Body of pancreas (tissue), 4 donors: ENCODE results near the gene CREB5. TPM values are rescaled to one million over a fixed set of nuclear protein-coding genes. Genes with fewer than 3 reads are reported as not detected.

Experiments
- ATAC-seq: fragments of 150-250 bp; one replicate; pipeline ENCODE4 v1.9.1; 2016
- DNase-seq, 4 donors: peaks; one replicate each; pipeline ENCODE4 v3.0.0-alpha.2; 2019
- H3K27ac ChIP-seq, 4 donors: fragments of 200-600 bp; sonication (generic); 1 replicate in 3 of 4; 2 replicates in 1 of 4; pipeline versions ENCODE4 v1.5.1 to v1.6.1; 2016 to 2019; ENCODE audit warnings: mild to moderate bottlenecking in 1 of 4, mixed read lengths in 1 of 4, moderate library complexity in 1 of 4
- H3K27me3 ChIP-seq, 2 donors: fragments of 200-600 bp; sonication (generic); one replicate each; pipeline ENCODE4 v1.6.0; 2016; ENCODE audit warnings: mild to moderate bottlenecking in 1 of 2
- H3K36me3 ChIP-seq, 2 donors: fragments of 200-600 bp; sonication (generic); replicated peaks in 1 of 2; 2 replicates each; pipeline ENCODE4 v1.5.1; 2016; ENCODE audit warnings: low read depth in 2 of 2; ENCODE audit not compliant: insufficient read depth in 1 of 2
- H3K4me1 ChIP-seq: fragments of 200-600 bp; sonication (generic); one replicate; pipeline ENCODE4 v1.6.0; 2016
- H3K4me3 ChIP-seq, 2 donors: fragments of 200-600 bp; sonication (generic); 1 replicate in 1 of 2; 2 replicates in 1 of 2; pipeline ENCODE4 v1.5.1; 2016 to 2019
- H3K9me3 ChIP-seq, 3 donors: fragments of 200-600 bp; sonication (generic); 1 replicate in 2 of 3; 2 replicates in 1 of 3; pipeline ENCODE4 v1.5.1; 2016
- POLR2A ChIP-seq, 3 donors: fragments of 450-650 bp; IDR thresholded peaks; one replicate each; pipeline ENCODE4 v1.6.1; 2016; ENCODE audit warnings: antibody characterized with exemption in 3 of 3, mild to moderate bottlenecking in 2 of 3
- WGBS, 2 donors: methylation state at CpG; one replicate each; pipeline ENCODE4 v1.1.5; 2017; 5-methylcytosine and 5-hydroxymethylcytosine counted together
- intact Hi-C: fragments of 100-400 bp; cut with DNase I; formaldehyde crosslinking; loops from one replicate; pipeline ENCODE4 v1.15.1; 2023
- total RNA-seq, 2 donors: library from RNA; depleted of rRNA; stranded (reverse); fragments of >200 nt; gene quantifications; one replicate each; pipeline ENCODE4 v1.1.0, GENCODE V29; 2016
- TF ChIP-seq, protein P1 (sequence below), 7 experiments: fragments of 450-650 bp in 4 of 7; fragments of 200-600 bp in 3 of 7; sonication (generic) in 3 of 7; IDR thresholded peaks; one replicate each; pipeline ENCODE4 v1.5.1; 2016 to 2019; ENCODE audit warnings: antibody characterized with exemption in 7 of 7

CREB5 gene
- total RNA-seq, 2 donors from 2014 or later, result 10.4 to 25.7 TPM

- DNase-seq, result no peak
- Histone ChIP-seq H3K27me3 (no peaks in the 10 kb centered on the region), H3K4me3 (no peak overlapping the region), H3K27ac (no peak overlapping the region), H3K9me3 (no peaks in the 10 kb centered on the region), H3K4me1 (no peaks in the 10 kb centered on the region), H3K36me3 (no peaks in the 10 kb centered on the region)
- no peak for ATAC-seq
- TF ChIP-seq POLR2A (IDR thresholded peaks at IDR 0.05), result no peak
- TF ChIP-seq, protein P1, sequence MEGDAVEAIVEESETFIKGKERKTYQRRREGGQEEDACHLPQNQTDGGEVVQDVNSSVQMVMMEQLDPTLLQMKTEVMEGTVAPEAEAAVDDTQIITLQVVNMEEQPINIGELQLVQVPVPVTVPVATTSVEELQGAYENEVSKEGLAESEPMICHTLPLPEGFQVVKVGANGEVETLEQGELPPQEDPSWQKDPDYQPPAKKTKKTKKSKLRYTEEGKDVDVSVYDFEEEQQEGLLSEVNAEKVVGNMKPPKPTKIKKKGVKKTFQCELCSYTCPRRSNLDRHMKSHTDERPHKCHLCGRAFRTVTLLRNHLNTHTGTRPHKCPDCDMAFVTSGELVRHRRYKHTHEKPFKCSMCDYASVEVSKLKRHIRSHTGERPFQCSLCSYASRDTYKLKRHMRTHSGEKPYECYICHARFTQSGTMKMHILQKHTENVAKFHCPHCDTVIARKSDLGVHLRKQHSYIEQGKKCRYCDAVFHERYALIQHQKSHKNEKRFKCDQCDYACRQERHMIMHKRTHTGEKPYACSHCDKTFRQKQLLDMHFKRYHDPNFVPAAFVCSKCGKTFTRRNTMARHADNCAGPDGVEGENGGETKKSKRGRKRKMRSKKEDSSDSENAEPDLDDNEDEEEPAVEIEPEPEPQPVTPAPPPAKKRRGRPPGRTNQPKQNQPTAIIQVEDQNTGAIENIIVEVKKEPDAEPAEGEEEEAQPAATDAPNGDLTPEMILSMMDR (IDR thresholded peaks at IDR 0.05), result no peak
- intact Hi-C loops, result no loop called here
- WGBS, 2 donors, result 57 to 63% methylated on average over 5 of the region's 5 CpGs
Observed at GRCh38 chr7:28747404-28747803, 335.1 kb downstream of the CREB5 start.

- TF ChIP-seq, protein P1 (IDR thresholded peaks at IDR 0.05), result no peak
- TF ChIP-seq POLR2A (IDR thresholded peaks at IDR 0.05), result no peak
- Histone ChIP-seq H3K36me3 (no peaks in the 10 kb centered on the region), H3K4me3 (no peak overlapping the region), H3K27ac (no peak overlapping the region), H3K4me1 (no peaks in the 10 kb centered on the region), H3K9me3 (no peaks in the 10 kb centered on the region), H3K27me3 (no peaks in the 10 kb centered on the region)
- intact Hi-C loops, result no loop called here
- DNase-seq (no peak), ATAC-seq (no peak)
- 63 to 81% methylated on average over 3 of the region's 3 CpGs for whole genome bisulfite sequencing, 2 donors
Observed at GRCh38 chr7:28747854-28748253, 335.5 kb downstream of the CREB5 start.

DNA sequence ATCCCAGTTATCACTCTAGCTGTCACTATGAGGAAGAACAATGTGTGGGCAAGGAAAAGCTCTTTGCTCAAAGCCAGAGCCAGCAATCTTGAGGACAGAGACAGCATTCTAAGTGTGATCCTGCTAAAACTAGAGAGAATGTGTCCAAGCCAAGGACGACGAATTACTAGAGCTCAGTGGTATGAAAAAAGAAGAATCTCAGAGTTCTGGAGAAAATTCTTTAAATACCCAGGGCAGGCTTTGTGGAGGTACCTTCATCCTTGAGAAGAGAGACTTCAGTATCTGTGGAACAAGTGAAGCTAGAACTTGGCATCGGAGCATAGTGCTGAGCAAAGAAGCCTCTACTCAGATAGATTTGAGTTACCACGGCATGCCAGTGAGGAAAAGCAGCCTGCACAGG is 336.0 kb downstream of the CREB5 start:
- no peaks in the 10 kb centered on the region for H3K27me3 ChIP-seq
- H3K4me3 ChIP-seq, result no peak overlapping the region
- H3K4me1 ChIP-seq, result no peaks in the 10 kb centered on the region
- no peak overlapping the region for H3K27ac ChIP-seq
- H3K36me3 ChIP-seq, result no peaks in the 10 kb centered on the region
- H3K9me3 ChIP-seq, result no peaks in the 10 kb centered on the region
- ATAC-seq (no peak), DNase-seq (no peak)
- WGBS, 2 donors, result 73 to 77% methylated on average over 4 of the region's 4 CpGs
- TF ChIP-seq POLR2A (IDR thresholded peaks at IDR 0.05), result no peak
- TF ChIP-seq, protein P1 (IDR thresholded peaks at IDR 0.05), result no peak
- intact Hi-C loops, result no loop called here

DNA sequence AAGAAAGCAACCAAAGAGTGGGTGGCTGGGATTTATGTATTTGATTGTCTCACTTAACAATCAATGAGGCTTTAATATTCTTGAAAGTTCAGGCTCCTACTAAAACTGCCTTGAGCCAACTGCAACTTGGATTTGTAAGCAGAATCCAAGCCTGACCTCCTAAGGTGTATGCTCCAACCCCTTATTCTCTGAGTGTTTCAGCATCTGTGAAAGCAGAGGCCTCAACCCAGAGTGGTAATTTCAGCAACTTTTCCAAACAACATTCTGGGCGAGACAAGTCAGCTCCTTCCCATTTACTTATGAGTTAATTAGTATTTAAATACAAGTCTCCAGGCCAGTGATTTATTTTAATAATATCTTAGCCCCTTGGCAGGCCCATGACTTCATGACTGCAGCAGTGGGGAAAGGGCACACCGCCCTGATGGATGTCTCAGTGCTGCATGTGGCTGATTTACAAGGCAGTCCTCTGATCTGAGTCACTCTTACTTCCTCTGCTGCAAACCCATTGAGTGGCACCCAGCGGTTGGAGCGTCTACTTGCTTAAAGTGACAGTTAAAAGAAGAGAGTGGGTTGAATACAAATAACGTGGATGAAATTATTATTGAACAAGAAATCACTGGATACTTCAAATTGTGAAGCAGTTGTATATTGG is 336.7 kb downstream of the CREB5 start:
- Histone ChIP-seq H3K27ac (no peak overlapping the region), H3K4me1 (no peaks in the 10 kb centered on the region), H3K36me3 (no peaks in the 10 kb centered on the region), H3K9me3 (no peaks in the 10 kb centered on the region), H3K4me3 (no peak overlapping the region), H3K27me3 (no peaks in the 10 kb centered on the region)
- WGBS, 2 donors, result 68 to 89% methylated on average over 5 of the region's 5 CpGs
- intact Hi-C loops, result no loop called here
- TF ChIP-seq POLR2A (IDR thresholded peaks at IDR 0.05), result no peak
- TF ChIP-seq, protein P1 (IDR thresholded peaks at IDR 0.05), result no peak
- DNase-seq (peak in 1 of 4 donors; percentile 33), ATAC-seq (no peak)

GRCh38 chr7:28749638-28750037 is 337.3 kb downstream of the CREB5 start:
- H3K27me3 ChIP-seq, result no peaks in the 10 kb centered on the region
- intact Hi-C loops, result no loop called here
- no peak overlapping the region for H3K4me3 ChIP-seq
- WGBS, 2 donors, result 43 to 44% methylated on average over 2 of the region's 2 CpGs
- no peaks in the 10 kb centered on the region for H3K9me3 ChIP-seq
- no peaks in the 10 kb centered on the region for H3K4me1 ChIP-seq
- H3K27ac ChIP-seq, result no peak overlapping the region
- DNase-seq, result no peak
- no peak for ATAC-seq
- TF ChIP-seq, protein P1 (IDR thresholded peaks at IDR 0.05), result no peak
- no peak for TF ChIP-seq POLR2A (IDR thresholded peaks at IDR 0.05)
- no peaks in the 10 kb centered on the region for H3K36me3 ChIP-seq
